GM10266 (cell line): Measurements from ENCODE around the gene MKX.

Experiments used
- DNase-seq: peaks from one replicate; pipeline ENCODE4 v3.0.0; 2012; ENCODE audit errors: extremely low spot score
- CTCF ChIP-seq: IDR thresholded peaks from 2 replicates; pipeline ENCODE4 v1.5.1; 2012; ENCODE audit warnings: mild to moderate bottlenecking, low read depth; ENCODE audit not compliant: control insufficient read depth, insufficient read depth; ENCODE audit errors: missing control alignments

Gene MKX

GRCh38 chr10:27710014-27710413, 35.6 kb downstream of the MKX start:
- no peak for TF ChIP-seq CTCF
- no peak for DNase-seq

- no peak for DNase-seq
- TF ChIP-seq CTCF, result no peak
Observed at GRCh38 chr10:27709304-27709703, 36.3 kb downstream of the MKX start.

GRCh38 chr10:27701938-27702537, 43.6 kb downstream of the MKX start:
- no peak for DNase-seq
- no peak for TF ChIP-seq CTCF

GRCh38 chr10:27699776-27700175, 45.8 kb downstream of the MKX start:
- no peak for TF ChIP-seq CTCF
- DNase-seq, result no peak

GRCh38 chr10:27698961-27699360, 46.7 kb downstream of the MKX start:
- DNase-seq, result no peak
- TF ChIP-seq CTCF, result no peak

GRCh38 chr10:27696466-27696865, 49.2 kb downstream of the MKX start:
- DNase-seq, result no peak
- no peak for TF ChIP-seq CTCF

- no peak for TF ChIP-seq CTCF
- no peak for DNase-seq
Observed at GRCh38 chr10:27695706-27696105, 49.9 kb downstream of the MKX start.
